ENCODE results near the gene FRYL. TPM values are rescaled to one million over a fixed set of nuclear protein-coding genes. Genes with fewer than 3 reads are reported as not detected.
"Not testable (repeated sequence)": the region's sequence is repeated elsewhere in the genome, so short reads cannot be mapped to it uniquely, and the experiment has no call there.

Gene FRYL
- total RNA-seq, 1 experiment from 2014 or later, result 53.9 TPM

- POLR2A ChIA-PET, result interaction anchor here (0.7 kb wide), 1 partner anchor 629 kb away, joined by 4 read pairs; no protein-coding TSS in a partner anchor
- DNase-seq (ENCODE audit: unreplicated experiment), result no peak
- H3K9me3 Mint-ChIP-seq (ENCODE audit: unreplicated experiment), result no peaks in the 10 kb centered on the region
- no peaks in the 10 kb centered on the region for H3K4me1 Mint-ChIP-seq (ENCODE audit: insufficient read depth, unreplicated experiment)
- intact Hi-C loops (cut with micrococcal nuclease), result no loop called here
- CTCF ChIA-PET, result interaction anchor here (0.9 to 1.1 kb wide), 3 partner anchors 9 to 26 kb away, joined by 3 to 4 read pairs (median 4); no protein-coding TSS in a partner anchor
- BruUV-seq (replicated peaks), result no TSS peak
- H3K36me3 Mint-ChIP-seq (ENCODE audit: insufficient read depth, unreplicated experiment), result no peaks in the 10 kb centered on the region
- no peak for TF ChIP-seq CTCF (IDR thresholded peaks at IDR 0.05; ENCODE audit: unreplicated experiment)
- no peaks in the 10 kb centered on the region for H3K27me3 Mint-ChIP-seq (ENCODE audit: insufficient read depth, unreplicated experiment)
- no peak overlapping the region for H3K4me3 Mint-ChIP-seq (ENCODE audit: unreplicated experiment)
- no peak overlapping the region for H3K27ac Mint-ChIP-seq (ENCODE audit: low read depth, unreplicated experiment)
Measured at GRCh38 chr4:48467442-48467841, 312.6 kb downstream of the FRYL start.

GRCh38 chr4:48462363-48462762 is 317.7 kb downstream of the FRYL start:
- DNase-seq (ENCODE audit: unreplicated experiment), result no peak
- Mint-ChIP-seq H3K4me1 (ENCODE audit: insufficient read depth, unreplicated experiment) (no peaks in the 10 kb centered on the region), H3K4me3 (ENCODE audit: unreplicated experiment) (no peak overlapping the region), H3K27me3 (ENCODE audit: insufficient read depth, unreplicated experiment) (no peaks in the 10 kb centered on the region), H3K9me3 (ENCODE audit: unreplicated experiment) (peaks cover 1% of the 10 kb centered on the region), H3K36me3 (ENCODE audit: insufficient read depth, unreplicated experiment) (no peaks in the 10 kb centered on the region), H3K27ac (ENCODE audit: low read depth, unreplicated experiment) (no peak overlapping the region)
- ChIA-PET CTCF (interaction anchor here (0.5 kb wide), 1 partner anchor 177 kb away, joined by 3 read pairs; no protein-coding TSS in a partner anchor), POLR2A (no interaction called here)
- no TSS peak for BruUV-seq (replicated peaks)
- intact Hi-C loops (cut with micrococcal nuclease), result no loop called here
- no peak for TF ChIP-seq CTCF (IDR thresholded peaks at IDR 0.05; ENCODE audit: unreplicated experiment)

- H3K4me3 Mint-ChIP-seq (ENCODE audit: unreplicated experiment), result no peak overlapping the region
Measured at GRCh38 chr4:48461000-48461399, 319.1 kb downstream of the FRYL start.

GRCh38 chr4:48454591-48454990 is 325.5 kb downstream of the FRYL start:
- H3K27ac Mint-ChIP-seq (ENCODE audit: low read depth, unreplicated experiment), result no peak overlapping the region
- H3K4me1 Mint-ChIP-seq (ENCODE audit: insufficient read depth, unreplicated experiment), result no peaks in the 10 kb centered on the region
- TF ChIP-seq CTCF (IDR thresholded peaks at IDR 0.05; ENCODE audit: unreplicated experiment), result no peak
- H3K9me3 Mint-ChIP-seq (ENCODE audit: unreplicated experiment), result peaks cover 7% of the 10 kb centered on the region
- no peak for DNase-seq (ENCODE audit: unreplicated experiment)
- ChIA-PET CTCF (interaction anchor here (0.6 to 1.4 kb wide), 2 partner anchors 16 to 564 kb away, joined by 3 read pairs; no protein-coding TSS in a partner anchor), POLR2A (interaction anchor here (0.5 kb wide), 1 partner anchor 18 kb away, joined by 3 read pairs; no protein-coding TSS in a partner anchor)
- H3K36me3 Mint-ChIP-seq (ENCODE audit: insufficient read depth, unreplicated experiment), result no peaks in the 10 kb centered on the region
- intact Hi-C loops (cut with micrococcal nuclease), result no loop called here
- no peak overlapping the region for H3K4me3 Mint-ChIP-seq (ENCODE audit: unreplicated experiment)
- no peaks in the 10 kb centered on the region for H3K27me3 Mint-ChIP-seq (ENCODE audit: insufficient read depth, unreplicated experiment)
- no TSS peak for BruUV-seq (replicated peaks)

More at GRCh38 chr4:48461000-48461399, 319.1 kb downstream of the FRYL start:
- ChIA-PET CTCF (interaction anchor here (1.0 to 1.1 kb wide), 2 partner anchors 16 to 40 kb away, joined by 3 read pairs; no protein-coding TSS in a partner anchor), POLR2A (no interaction called here)
- H3K4me1 Mint-ChIP-seq (ENCODE audit: insufficient read depth, unreplicated experiment), result no peaks in the 10 kb centered on the region
- no TSS peak for BruUV-seq (replicated peaks)
- no peak for TF ChIP-seq CTCF (IDR thresholded peaks at IDR 0.05; ENCODE audit: unreplicated experiment)
- intact Hi-C loops (cut with micrococcal nuclease), result no loop called here
- H3K36me3 Mint-ChIP-seq (ENCODE audit: insufficient read depth, unreplicated experiment), result no peaks in the 10 kb centered on the region
- no peaks in the 10 kb centered on the region for H3K27me3 Mint-ChIP-seq (ENCODE audit: insufficient read depth, unreplicated experiment)
- DNase-seq (ENCODE audit: unreplicated experiment), result no peak
- H3K27ac Mint-ChIP-seq (ENCODE audit: low read depth, unreplicated experiment), result no peak overlapping the region
- peaks cover 7% of the 10 kb centered on the region for H3K9me3 Mint-ChIP-seq (ENCODE audit: unreplicated experiment)

- intact Hi-C loops (cut with micrococcal nuclease); H3K4me3 Mint-ChIP-seq (ENCODE audit: unreplicated experiment); DNase-seq (ENCODE audit: unreplicated experiment); POLR2A ChIA-PET; H3K27me3 Mint-ChIP-seq (ENCODE audit: insufficient read depth, unreplicated experiment); BruUV-seq (replicated peaks); H3K9me3 Mint-ChIP-seq (ENCODE audit: unreplicated experiment); H3K27ac Mint-ChIP-seq (ENCODE audit: low read depth, unreplicated experiment); H3K36me3 Mint-ChIP-seq (ENCODE audit: insufficient read depth, unreplicated experiment); CTCF ChIA-PET; H3K4me1 Mint-ChIP-seq (ENCODE audit: insufficient read depth, unreplicated experiment): not testable (repeated sequence)
Measured at GRCh38 chr4:48451656-48452055, 328.4 kb downstream of the FRYL start.
